HCT116 (cell line): ENCODE results near the gene FN3KRP. TPM values are rescaled to one million over a fixed set of nuclear protein-coding genes. Genes with fewer than 3 reads are reported as not detected.

Source experiments
- ATAC-seq: fragments of 200-7000 bp; cut with Tn5 transposase; 2 replicates; pipeline ENCODE4 v1.9.1; 2020; ENCODE audit warnings: mild to moderate bottlenecking, moderate library complexity
- BruUV-seq: library from RNA; stranded (reverse); fragments of 400-500 nt; replicated peaks from 2 replicates; lab custom pipeline; 2021; lab: Mats Ljungman, UMichigan
- CTCF ChIA-PET: fragments of 300-600 bp; sonication (Branson Sonifier 250); formaldehyde crosslinking; loops from one replicate; lab custom pipeline; 2021; ENCODE audit warnings: antibody characterized with exemption; lab: Charles Lee
- POLR2A ChIA-PET: fragments of 300-600, 350-600 bp; sonication (Branson Sonifier 250); formaldehyde crosslinking; loops from one replicate; lab custom pipeline; 2021; ENCODE audit warnings: antibody characterized with exemption; lab: Charles Lee
- RAD21 ChIA-PET, 2 experiments: fragments of 300-600 bp; sonication (Branson Sonifier 250); formaldehyde crosslinking; loops; one replicate each; lab custom pipeline; 2023; ENCODE audit warnings: low total read pairs in 2 of 2; ENCODE audit not compliant: uncharacterized antibody in 2 of 2, unreplicated experiment in 2 of 2, low non-redundant PET in 1 of 2; lab: Charles Lee
- DNase-seq: peaks from one replicate; pipeline ENCODE4 v3.0.0-alpha.2; 2010; ENCODE audit warnings: low read depth, low spot score
- H2AFZ ChIP-seq: fragments of 200-600 bp; shearing (Covaris generic), sonication (generic); 2 replicates; pipeline ENCODE4 v1.6.1; 2017; ENCODE audit warnings: low read depth, mixed run types, mixed read lengths, antibody characterized with exemption, low read length; ENCODE audit not compliant: poor library complexity, severe bottlenecking
- H3K27ac ChIP-seq: 2 replicates; pipeline ENCODE4 v1.5.1; 2012; ENCODE audit warnings: low read depth, low read length
- H3K27me3 ChIP-seq: fragments of 200-600 bp; sonication (generic); 2 replicates; pipeline ENCODE4 v1.6.1; 2016; ENCODE audit warnings: mixed run types, low read length, mixed read lengths; ENCODE audit not compliant: insufficient read depth
- H3K36me3 ChIP-seq, 2 experiments: fragments of 200-500 bp in 1 of 2; fragments of 200-600 bp in 1 of 2; sonication (Bioruptor generic) in 1 of 2; sonication (generic) in 1 of 2; 2 replicates each; pipeline versions ENCODE4 v1.5.1 to v1.6.1; 2014 to 2016; ENCODE audit warnings: low read length in 2 of 2, inconsistent platforms in 1 of 2, mixed read lengths in 1 of 2, mixed run types in 1 of 2; ENCODE audit not compliant: insufficient read depth in 2 of 2, control insufficient read depth in 1 of 2
- H3K4me1 ChIP-seq, 2 experiments: fragments of 200-600 bp in 1 of 2; sonication (generic) in 1 of 2; 2 replicates each; pipeline versions ENCODE4 v1.5.1 to v1.6.1; 2012 to 2017; ENCODE audit warnings: low read length in 2 of 2, inconsistent platforms in 1 of 2, mild to moderate bottlenecking in 1 of 2, mixed read lengths in 1 of 2, mixed run types in 1 of 2, moderate library complexity in 1 of 2; ENCODE audit not compliant: insufficient read depth in 2 of 2, control insufficient read depth in 1 of 2
- H3K4me2 ChIP-seq: fragments of 200-600 bp; sonication (generic); 2 replicates; pipeline ENCODE4 v1.6.1; 2017; ENCODE audit warnings: mixed run types, low read length, mixed read lengths
- H3K4me3 ChIP-seq, 2 experiments: fragments of 200-600 bp in 1 of 2; sonication (generic) in 1 of 2; replicated peaks in 1 of 2; 2 replicates each; pipeline ENCODE4 v1.5.1; 2011 to 2016; ENCODE audit warnings: low read length in 2 of 2, control low read depth in 1 of 2, low read depth in 1 of 2, mild to moderate bottlenecking in 1 of 2, mixed read lengths in 1 of 2, mixed run types in 1 of 2
- H3K79me2 ChIP-seq: fragments of 200-600 bp; sonication (generic); 2 replicates; pipeline ENCODE4 v1.6.1; 2017; ENCODE audit warnings: mild to moderate bottlenecking, mixed run types, low read length, moderate library complexity, mixed read lengths; ENCODE audit not compliant: insufficient read depth
- H3K9ac ChIP-seq: fragments of 200-600 bp; sonication (generic); 2 replicates; pipeline ENCODE4 v1.6.1; 2016; ENCODE audit warnings: low read length, mixed read lengths
- H3K9me2 ChIP-seq: fragments of 200-600 bp; sonication (generic), shearing (Covaris generic); 2 replicates; pipeline ENCODE4 v1.6.1; 2017; ENCODE audit warnings: mixed run types, mild to moderate bottlenecking, moderate library complexity; ENCODE audit not compliant: insufficient read depth
- H3K9me3 ChIP-seq, 2 experiments: fragments of 200-500 bp in 1 of 2; fragments of 200-600 bp in 1 of 2; sonication (Bioruptor generic) in 1 of 2; sonication (generic) in 1 of 2; 2 replicates each; pipeline ENCODE4 v1.6.1; 2014 to 2017; ENCODE audit warnings: low read length in 2 of 2, mixed read lengths in 2 of 2, inconsistent platforms in 1 of 2, low read depth in 1 of 2, mild to moderate bottlenecking in 1 of 2, mixed run types in 1 of 2, moderate library complexity in 1 of 2; ENCODE audit not compliant: control insufficient read depth in 1 of 2, insufficient read depth in 1 of 2
- H4K20me1 ChIP-seq: fragments of 200-600 bp; sonication (generic), shearing (Covaris generic); 2 replicates; pipeline ENCODE4 v1.6.1; 2017; ENCODE audit warnings: mixed run types, mild to moderate bottlenecking, moderate library complexity; ENCODE audit not compliant: insufficient read depth
- CBX3 ChIP-seq: IDR thresholded peaks from 2 replicates; pipeline ENCODE4 v1.6.1; 2012; ENCODE audit warnings: low read depth
- CEBPB ChIP-seq: IDR thresholded peaks from 2 replicates; pipeline ENCODE4 v1.6.1; 2012; ENCODE audit warnings: low read depth
- EGR1 ChIP-seq: IDR thresholded peaks from 2 replicates; pipeline ENCODE4 v1.6.1; 2012; ENCODE audit warnings: low read depth
- ELF1 ChIP-seq: IDR thresholded peaks from 2 replicates; pipeline ENCODE4 v1.6.1; 2012; ENCODE audit warnings: low read depth, borderline replicate concordance
- EZH2 ChIP-seq: fragments of 200-600 bp; sonication (generic); IDR thresholded peaks from 2 replicates; pipeline ENCODE4 v1.6.1; 2017; ENCODE audit warnings: antibody characterized with exemption, mixed run types
- EZH2phosphoT487 ChIP-seq: fragments of 200-600 bp; IDR thresholded peaks from 2 replicates; pipeline ENCODE4 v1.6.1; 2018; ENCODE audit warnings: antibody characterized with exemption, borderline replicate concordance
- FOSL1 ChIP-seq: IDR thresholded peaks from 2 replicates; pipeline ENCODE4 v1.6.1; 2012; ENCODE audit warnings: low read depth
- JUND ChIP-seq: IDR thresholded peaks from 2 replicates; pipeline ENCODE4 v1.6.1; 2012
- POLR2A ChIP-seq: IDR thresholded peaks from 2 replicates; pipeline ENCODE4 v1.7.0; 2011; ENCODE audit warnings: borderline replicate concordance; ENCODE audit not compliant: insufficient read depth, insufficient read length; ENCODE audit errors: extremely low read depth
- POLR2AphosphoS5 ChIP-seq: IDR thresholded peaks from 2 replicates; pipeline ENCODE4 v1.6.1; 2011; ENCODE audit warnings: mild to moderate bottlenecking, low read depth, low read length, moderate library complexity
- RAD21 ChIP-seq: IDR thresholded peaks from 2 replicates; pipeline ENCODE4 v1.6.1; 2012; ENCODE audit warnings: low read depth, mild to moderate bottlenecking
- SIN3A ChIP-seq: IDR thresholded peaks from 2 replicates; pipeline ENCODE4 v1.6.1; 2012; ENCODE audit warnings: low read depth
- SP1 ChIP-seq: IDR thresholded peaks from 2 replicates; pipeline ENCODE4 v1.6.1; 2012; ENCODE audit warnings: low read depth
- SRF ChIP-seq: IDR thresholded peaks from 2 replicates; pipeline ENCODE4 v1.6.1; 2012; ENCODE audit warnings: low read depth
- TCF7L2 ChIP-seq: IDR thresholded peaks from 2 replicates; pipeline ENCODE4 v1.7.0; 2011; ENCODE audit warnings: borderline replicate concordance, inconsistent platforms; ENCODE audit not compliant: insufficient read depth, insufficient read length; ENCODE audit errors: extremely low read depth
- YY1 ChIP-seq: IDR thresholded peaks from 2 replicates; pipeline ENCODE4 v1.6.1; 2011; ENCODE audit warnings: low read length, low read depth, moderate library complexity, mild to moderate bottlenecking; ENCODE audit not compliant: insufficient replicate concordance; ENCODE audit errors: extremely low read depth
- ZFX ChIP-seq: fragments of 450-650 bp; IDR thresholded peaks from 2 replicates; pipeline ENCODE4 v1.6.1; 2017
- intact Hi-C: fragments of 100-400 bp; cut with micrococcal nuclease; formaldehyde crosslinking; loops from 2 replicates; pipeline ENCODE4 v1.10.0; 2022
- total RNA-seq: library from RNA; stranded (reverse); gene quantifications from one replicate; pipeline ENCODE4 v1.2.1, GENCODE V29; 2021; ENCODE audit not compliant: unreplicated experiment
- TF ChIP-seq, protein P1 (sequence below): IDR thresholded peaks from 2 replicates; pipeline ENCODE4 v1.6.1; 2011; ENCODE audit warnings: mild to moderate bottlenecking, low read length, moderate library complexity; ENCODE audit not compliant: insufficient replicate concordance; ENCODE audit errors: extremely low read depth
- TF ChIP-seq, protein P2 (sequence below): IDR thresholded peaks from 2 replicates; pipeline ENCODE4 v1.6.1; 2012
- TF ChIP-seq, protein P3 (sequence below), 3 experiments: fragments of 200-600 bp in 1 of 3; sonication (generic) in 1 of 3; IDR thresholded peaks in 2 of 3; conservative IDR thresholded peaks in 1 of 3; 2 replicates each; pipeline ENCODE4 v1.5.1; 2012 to 2017; ENCODE audit warnings: low read depth in 2 of 3, low read length in 2 of 3, antibody characterized with exemption in 1 of 3, borderline replicate concordance in 1 of 3, control low read depth in 1 of 3, mild to moderate bottlenecking in 1 of 3, mixed read lengths in 1 of 3, mixed run types in 1 of 3, moderate library complexity in 1 of 3; ENCODE audit not compliant: insufficient read depth in 1 of 3

Gene FN3KRP
- total RNA-seq, 1 experiment from 2014 or later: 35.2 TPM

- H2AFZ ChIP-seq: no peak overlapping the region
- intact Hi-C loops: no loop called here
- peaks cover 31 to 53% of the 10 kb centered on the region in 2 experiments for H3K36me3 ChIP-seq
- no peaks in the 10 kb centered on the region for H3K4me1 ChIP-seq
- no peaks in the 10 kb centered on the region for H4K20me1 ChIP-seq
- RAD21 ChIA-PET: no interaction called here
- H3K9me3 ChIP-seq: no peaks in the 10 kb centered on the region
- H3K9me2 ChIP-seq: no peaks in the 10 kb centered on the region
- H3K4me2 ChIP-seq: no peak overlapping the region
- H3K79me2 ChIP-seq: peaks cover 10% of the 10 kb centered on the region; the same call in 1 of the 2 replicates
- H3K9ac ChIP-seq: no peak overlapping the region
- H3K4me3 ChIP-seq: no peak overlapping the region
- no TSS peak for BruUV-seq
- H3K27me3 ChIP-seq: no peaks in the 10 kb centered on the region
- DNase-seq (no peak), ATAC-seq (no peak)
- CTCF ChIA-PET: no interaction called here
- TF ChIP-seq FOSL1 (no peak), EZH2 (no peak), ELF1 (no peak), ZFX (no peak), CEBPB (no peak), SRF (no peak), POLR2AphosphoS5 (no peak), POLR2A (no peak), SP1 (no peak), JUND (no peak), EGR1 (no peak), RAD21 (no peak), SIN3A (no peak), CBX3 (no peak), TCF7L2 (no peak), YY1 (no peak), EZH2phosphoT487 (no peak)
- TF ChIP-seq, protein P1, sequence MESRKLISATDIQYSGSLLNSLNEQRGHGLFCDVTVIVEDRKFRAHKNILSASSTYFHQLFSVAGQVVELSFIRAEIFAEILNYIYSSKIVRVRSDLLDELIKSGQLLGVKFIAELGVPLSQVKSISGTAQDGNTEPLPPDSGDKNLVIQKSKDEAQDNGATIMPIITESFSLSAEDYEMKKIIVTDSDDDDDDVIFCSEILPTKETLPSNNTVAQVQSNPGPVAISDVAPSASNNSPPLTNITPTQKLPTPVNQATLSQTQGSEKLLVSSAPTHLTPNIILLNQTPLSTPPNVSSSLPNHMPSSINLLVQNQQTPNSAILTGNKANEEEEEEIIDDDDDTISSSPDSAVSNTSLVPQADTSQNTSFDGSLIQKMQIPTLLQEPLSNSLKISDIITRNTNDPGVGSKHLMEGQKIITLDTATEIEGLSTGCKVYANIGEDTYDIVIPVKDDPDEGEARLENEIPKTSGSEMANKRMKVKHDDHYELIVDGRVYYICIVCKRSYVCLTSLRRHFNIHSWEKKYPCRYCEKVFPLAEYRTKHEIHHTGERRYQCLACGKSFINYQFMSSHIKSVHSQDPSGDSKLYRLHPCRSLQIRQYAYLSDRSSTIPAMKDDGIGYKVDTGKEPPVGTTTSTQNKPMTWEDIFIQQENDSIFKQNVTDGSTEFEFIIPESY: no peak
- TF ChIP-seq, protein P2, sequence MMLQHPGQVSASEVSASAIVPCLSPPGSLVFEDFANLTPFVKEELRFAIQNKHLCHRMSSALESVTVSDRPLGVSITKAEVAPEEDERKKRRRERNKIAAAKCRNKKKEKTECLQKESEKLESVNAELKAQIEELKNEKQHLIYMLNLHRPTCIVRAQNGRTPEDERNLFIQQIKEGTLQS: no peak
- TF ChIP-seq, protein P3, sequence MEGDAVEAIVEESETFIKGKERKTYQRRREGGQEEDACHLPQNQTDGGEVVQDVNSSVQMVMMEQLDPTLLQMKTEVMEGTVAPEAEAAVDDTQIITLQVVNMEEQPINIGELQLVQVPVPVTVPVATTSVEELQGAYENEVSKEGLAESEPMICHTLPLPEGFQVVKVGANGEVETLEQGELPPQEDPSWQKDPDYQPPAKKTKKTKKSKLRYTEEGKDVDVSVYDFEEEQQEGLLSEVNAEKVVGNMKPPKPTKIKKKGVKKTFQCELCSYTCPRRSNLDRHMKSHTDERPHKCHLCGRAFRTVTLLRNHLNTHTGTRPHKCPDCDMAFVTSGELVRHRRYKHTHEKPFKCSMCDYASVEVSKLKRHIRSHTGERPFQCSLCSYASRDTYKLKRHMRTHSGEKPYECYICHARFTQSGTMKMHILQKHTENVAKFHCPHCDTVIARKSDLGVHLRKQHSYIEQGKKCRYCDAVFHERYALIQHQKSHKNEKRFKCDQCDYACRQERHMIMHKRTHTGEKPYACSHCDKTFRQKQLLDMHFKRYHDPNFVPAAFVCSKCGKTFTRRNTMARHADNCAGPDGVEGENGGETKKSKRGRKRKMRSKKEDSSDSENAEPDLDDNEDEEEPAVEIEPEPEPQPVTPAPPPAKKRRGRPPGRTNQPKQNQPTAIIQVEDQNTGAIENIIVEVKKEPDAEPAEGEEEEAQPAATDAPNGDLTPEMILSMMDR (IDR thresholded peaks at IDR 0.05 in 2 of 3, conservative IDR thresholded peaks at IDR 0.05 in 1 of 3; ENCODE audit: borderline replicate concordance in 1 of 3, insufficient read depth in 1 of 3, low read depth in 2 of 3, low read length in 2 of 3): no peak
- POLR2A ChIA-PET: no interaction called here
- H3K27ac ChIP-seq: no peak overlapping the region
Observed at GRCh38 chr17:82723169-82723807, 6.8 kb downstream of the FN3KRP start.
